Measurements from ENCODE around the gene KRTAP4-6.
"Not testable (repeated sequence)": the region's sequence is repeated elsewhere in the genome, so short reads cannot be mapped to it uniquely, and the experiment has no call there.

The KRTAP4-6 gene

DNA sequence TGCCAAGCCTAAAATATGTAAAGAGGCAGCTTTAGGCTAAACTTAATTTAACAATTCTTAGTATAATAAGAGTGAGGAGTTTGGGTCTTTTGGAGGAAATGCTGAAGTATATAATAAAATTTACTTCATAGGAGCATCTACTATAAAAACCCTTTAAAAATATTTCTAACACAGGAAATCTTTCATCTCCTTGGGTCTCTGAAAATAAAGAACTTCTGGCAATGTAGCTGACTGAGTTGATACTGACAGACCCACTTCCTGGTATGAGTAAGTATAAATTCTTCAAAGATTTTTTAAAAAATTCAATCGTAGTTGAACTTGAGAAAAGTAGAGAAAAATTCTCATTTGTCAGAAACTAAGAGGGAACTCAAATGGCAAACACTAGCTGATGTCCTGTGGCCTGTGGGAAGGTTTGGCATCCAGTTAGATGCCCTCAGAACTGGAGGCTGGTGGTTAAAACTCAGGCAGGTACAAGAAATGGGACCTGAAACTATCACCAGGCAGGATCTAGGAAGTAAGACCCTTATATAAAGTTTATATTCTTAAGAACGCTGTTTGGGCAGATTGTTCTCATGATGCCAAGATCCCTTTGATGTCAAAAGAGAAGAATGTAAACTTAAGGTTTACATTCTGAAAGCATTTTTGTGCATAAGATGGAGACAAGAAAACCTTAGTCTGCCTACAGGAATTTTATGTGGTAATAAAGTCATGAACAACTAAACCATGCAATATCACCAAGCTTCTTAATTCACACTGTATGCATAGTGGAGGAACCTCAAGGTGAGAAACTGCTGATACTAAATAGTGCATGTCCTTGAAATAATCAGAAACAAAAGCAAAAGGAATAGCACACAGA is 6.2 kb downstream of the KRTAP4-6 start:
- DNase-seq (ENCODE audit: low read depth, low spot score) = peak; percentile 70
- Histone ChIP-seq H3K36me3 (ENCODE audit: insufficient read depth, low read length) (no peaks in the 10 kb centered on the region), H3K9me3 (ENCODE audit: low read depth, low read length) (peaks cover 15% of the 10 kb centered on the region; the same call in 1 of the 2 replicates), H3K9ac (ENCODE audit: insufficient read length) (peak overlapping the region; percentile 14), H3K27ac (peak overlapping the region; percentile 64), H3K4me3 (peak overlapping the region; percentile 35)
- TF ChIP-seq EZH2 (IDR thresholded peaks at IDR 0.05) (no peak), POLR2AphosphoS5 (IDR thresholded peaks at IDR 0.05; ENCODE audit: borderline replicate concordance, low read depth, low read length) (no peak; the same call in 1 of the 2 replicates), FOXP2 (optimal IDR thresholded peaks at IDR 0.05; ENCODE audit: control extremely low read depth, extremely low read length, insufficient read depth) (no peak)

DNA sequence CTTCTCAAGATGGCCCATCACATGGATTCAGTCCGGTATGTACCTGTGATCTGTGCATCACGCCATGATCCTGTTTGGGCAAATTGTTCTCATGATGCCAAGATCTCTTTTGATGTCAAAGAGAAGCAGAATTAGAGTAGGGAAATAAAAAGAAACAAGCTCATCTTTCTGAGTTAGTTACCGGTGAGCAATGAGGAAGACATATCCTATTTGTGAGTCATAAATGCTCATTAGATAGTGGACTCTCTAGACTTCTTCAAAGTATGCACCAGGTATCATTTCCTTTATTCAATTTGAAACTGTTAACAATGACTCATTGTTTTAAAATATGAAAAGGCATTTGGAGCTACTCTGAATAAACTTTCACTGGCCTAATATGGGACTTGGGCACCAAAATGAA is 8.4 kb downstream of the KRTAP4-6 start:
- DNase-seq (ENCODE audit: low read depth, low spot score) = no peak
- Histone ChIP-seq H3K9ac (ENCODE audit: insufficient read length) (no peak overlapping the region), H3K36me3 (ENCODE audit: insufficient read depth, low read length) (no peaks in the 10 kb centered on the region), H3K9me3 (ENCODE audit: low read depth, low read length) (peaks cover 3% of the 10 kb centered on the region; the same call in 1 of the 2 replicates), H3K27ac (no peak overlapping the region), H3K4me3 (no peak overlapping the region)
- TF ChIP-seq POLR2AphosphoS5 (IDR thresholded peaks at IDR 0.05; ENCODE audit: borderline replicate concordance, low read depth, low read length) (no peak), FOXP2 (optimal IDR thresholded peaks at IDR 0.05; ENCODE audit: control extremely low read depth, extremely low read length, insufficient read depth) (no peak), EZH2 (IDR thresholded peaks at IDR 0.05) (no peak)

DNA sequence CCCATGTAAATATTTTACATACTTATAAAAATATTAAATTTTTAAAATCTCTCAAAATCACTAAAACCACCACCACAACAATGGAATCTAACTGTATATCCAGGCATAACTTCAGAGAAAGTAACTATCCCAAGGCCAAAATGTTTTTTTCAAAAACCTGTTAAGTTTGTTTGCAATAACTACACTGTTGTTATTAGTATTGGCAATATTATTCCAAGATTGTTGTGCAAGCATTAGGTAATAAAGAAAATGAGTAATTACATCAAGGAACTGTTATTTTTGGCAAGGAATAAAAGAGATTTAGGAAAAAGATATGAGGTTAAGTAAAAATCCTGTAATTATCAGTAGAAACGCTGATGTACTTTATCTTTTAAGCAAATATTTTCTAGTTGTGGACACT is 13.0 kb downstream of the KRTAP4-6 start:
- Histone ChIP-seq H3K9ac (ENCODE audit: insufficient read length) (no peak overlapping the region), H3K27ac (no peak overlapping the region), H3K4me3 (no peak overlapping the region), H3K9me3 (ENCODE audit: low read depth, low read length) (peaks cover 3% of the 10 kb centered on the region; the same call in 1 of the 2 replicates), H3K36me3 (ENCODE audit: insufficient read depth, low read length) (no peaks in the 10 kb centered on the region)
- no peak for TF ChIP-seq POLR2AphosphoS5 (IDR thresholded peaks at IDR 0.05; ENCODE audit: borderline replicate concordance, low read depth, low read length)
- TF ChIP-seq EZH2 (IDR thresholded peaks at IDR 0.05) = no peak
- TF ChIP-seq FOXP2 (optimal IDR thresholded peaks at IDR 0.05; ENCODE audit: control extremely low read depth, extremely low read length, insufficient read depth) = no peak
- no peak for DNase-seq (ENCODE audit: low read depth, low spot score)

DNA sequence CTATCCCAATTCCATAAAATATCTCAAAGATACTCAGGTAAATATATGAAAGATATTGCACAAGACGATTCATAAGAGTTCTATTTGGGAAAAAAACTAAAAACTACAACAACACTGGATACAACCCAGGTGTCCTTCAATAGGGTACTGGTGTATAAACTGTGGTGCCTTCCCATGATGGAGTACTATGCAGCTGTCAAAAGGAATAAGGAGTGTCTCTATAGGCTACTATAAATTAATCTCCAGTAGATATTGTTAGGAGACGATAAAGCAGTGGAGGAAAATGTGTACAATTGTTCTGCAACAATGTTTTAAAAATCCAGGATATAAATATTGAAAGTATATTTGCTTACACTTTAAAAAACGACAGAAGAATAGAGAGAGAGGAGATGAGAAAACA is 13.9 kb downstream of the KRTAP4-6 start:
- Histone ChIP-seq H3K9me3 (ENCODE audit: low read depth, low read length) (peaks cover 3% of the 10 kb centered on the region; the same call in 1 of the 2 replicates), H3K4me3 (no peak overlapping the region), H3K27ac (no peak overlapping the region), H3K36me3 (ENCODE audit: insufficient read depth, low read length) (no peaks in the 10 kb centered on the region), H3K9ac (ENCODE audit: insufficient read length) (no peak overlapping the region)
- TF ChIP-seq EZH2 (IDR thresholded peaks at IDR 0.05) (no peak), POLR2AphosphoS5 (IDR thresholded peaks at IDR 0.05; ENCODE audit: borderline replicate concordance, low read depth, low read length) (no peak), FOXP2 (optimal IDR thresholded peaks at IDR 0.05; ENCODE audit: control extremely low read depth, extremely low read length, insufficient read depth) (no peak)
- no peak for DNase-seq (ENCODE audit: low read depth, low spot score)

DNA sequence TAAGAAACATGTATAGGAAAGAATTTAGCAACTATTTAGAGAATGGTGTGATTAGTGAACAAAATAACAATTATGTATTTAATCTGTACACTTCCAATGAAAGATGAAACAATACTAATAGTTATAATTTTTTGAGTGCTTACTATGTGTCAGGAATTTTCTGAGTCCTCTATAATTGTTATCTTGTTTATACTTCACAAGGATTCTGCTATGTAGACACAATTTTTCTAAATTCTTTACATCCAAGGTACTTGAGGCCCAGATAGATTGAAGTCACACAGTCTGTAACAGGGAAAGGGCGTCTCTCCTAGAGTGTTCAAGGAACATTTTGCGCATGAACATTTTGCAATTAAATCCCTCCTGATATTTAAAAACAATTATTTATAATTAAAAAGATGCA is 15.3 kb downstream of the KRTAP4-6 start:
- Histone ChIP-seq H3K36me3 (ENCODE audit: insufficient read depth, low read length) (no peaks in the 10 kb centered on the region), H3K27ac (no peak overlapping the region), H3K4me3 (no peak overlapping the region), H3K9ac (ENCODE audit: insufficient read length) (no peak overlapping the region), H3K9me3 (ENCODE audit: low read depth, low read length) (peaks cover 3% of the 10 kb centered on the region; the same call in 1 of the 2 replicates)
- TF ChIP-seq POLR2AphosphoS5 (IDR thresholded peaks at IDR 0.05; ENCODE audit: borderline replicate concordance, low read depth, low read length) = no peak
- no peak for TF ChIP-seq EZH2 (IDR thresholded peaks at IDR 0.05)
- no peak for TF ChIP-seq FOXP2 (optimal IDR thresholded peaks at IDR 0.05; ENCODE audit: control extremely low read depth, extremely low read length, insufficient read depth)
- no peak for DNase-seq (ENCODE audit: low read depth, low spot score)

DNA sequence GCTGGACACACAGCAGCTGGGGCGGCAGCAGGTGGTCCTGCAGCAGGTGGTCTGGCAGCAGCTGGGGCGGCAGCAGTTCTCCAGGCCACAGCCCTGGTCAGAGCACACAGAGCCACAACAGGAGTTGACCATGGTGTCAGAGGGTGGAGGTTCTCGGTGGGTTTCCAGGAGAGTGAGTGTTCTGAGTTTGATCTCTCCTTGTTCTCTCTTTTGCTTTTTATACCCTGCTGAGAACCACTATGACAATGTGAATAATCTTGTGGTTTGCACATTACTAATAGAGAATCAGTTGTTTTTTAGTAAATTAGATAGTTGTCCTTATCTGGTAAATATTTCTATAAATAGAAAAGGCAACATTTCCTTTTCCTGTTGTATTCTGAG is 16.4 kb downstream of the KRTAP4-6 start, which contains the start of gene KRTAP4-12:
TSS of gene KRTAP4-12 (minus strand) at position 192 of the 381 bp plus-strand sequence. CDS start at position 132, 60 bp downstream.
- not testable (repeated sequence) for DNase-seq (ENCODE audit: low read depth, low spot score); H3K36me3 ChIP-seq (ENCODE audit: insufficient read depth, low read length); H3K9me3 ChIP-seq (ENCODE audit: low read depth, low read length); H3K4me3 ChIP-seq; H3K9ac ChIP-seq (ENCODE audit: insufficient read length); H3K27ac ChIP-seq

DNA sequence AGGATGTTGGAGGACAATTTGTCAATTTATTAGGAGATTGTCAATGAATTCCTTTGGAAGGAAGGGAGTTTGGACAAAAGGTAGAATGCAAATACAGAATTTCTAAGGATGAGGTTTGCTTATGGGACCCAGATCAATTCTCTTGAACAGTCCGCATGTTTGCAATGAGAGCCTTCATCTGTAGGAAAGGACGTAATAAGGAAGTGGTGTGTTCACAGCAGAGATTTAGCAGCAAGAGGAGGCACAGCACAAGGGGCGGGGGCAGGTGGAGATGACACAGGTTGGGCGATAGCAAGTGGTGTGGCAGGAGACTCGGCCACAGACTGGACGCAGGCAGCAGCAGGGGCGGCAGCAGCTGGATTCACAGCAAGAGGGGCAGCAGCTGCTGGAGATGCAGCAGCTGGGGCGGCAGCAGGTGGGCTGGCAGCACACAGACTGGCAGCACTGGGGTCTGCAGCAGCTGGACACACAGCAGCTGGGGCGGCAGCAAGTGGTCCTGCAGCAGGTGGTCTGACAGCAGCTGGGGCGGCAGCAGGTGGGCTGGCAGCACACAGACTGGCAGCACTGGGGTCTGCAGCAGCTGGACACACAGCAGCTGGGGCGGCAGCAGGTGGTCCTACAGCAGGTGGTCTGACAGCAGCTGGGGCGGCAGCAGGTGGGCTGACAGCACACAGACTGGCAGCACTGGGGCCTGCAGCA is 16.9 kb downstream of the KRTAP4-6 start:
- H3K9ac ChIP-seq (ENCODE audit: insufficient read length); H3K27ac ChIP-seq; H3K36me3 ChIP-seq (ENCODE audit: insufficient read depth, low read length); H3K9me3 ChIP-seq (ENCODE audit: low read depth, low read length); H3K4me3 ChIP-seq; DNase-seq (ENCODE audit: low read depth, low spot score): not testable (repeated sequence)

DNA sequence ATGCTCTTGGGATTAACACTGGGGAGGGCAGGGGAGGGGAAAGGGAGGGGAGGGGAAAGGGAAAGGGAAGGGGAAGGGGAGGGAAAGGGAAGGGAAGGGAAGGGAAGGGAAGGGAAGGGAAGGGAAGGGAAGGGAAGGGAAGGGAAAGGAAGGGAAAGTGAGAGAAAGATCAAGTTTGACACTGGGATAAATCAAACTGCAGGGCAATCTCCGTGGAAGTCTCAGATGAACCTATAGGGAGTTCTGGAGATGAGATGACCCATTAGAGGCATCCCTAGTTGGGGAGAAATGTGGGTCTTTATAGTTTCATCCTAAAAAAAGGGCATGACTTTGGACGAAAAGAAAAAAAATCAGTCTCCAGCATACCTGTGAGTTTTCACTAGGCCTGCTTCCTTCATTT is 18.6 kb downstream of the KRTAP4-6 start:
- H3K9me3 ChIP-seq (ENCODE audit: low read depth, low read length) = peaks cover 3% of the 10 kb centered on the region; the same call in 1 of the 2 replicates
- no peak overlapping the region for H3K9ac ChIP-seq (ENCODE audit: insufficient read length)
- TF ChIP-seq EZH2 (IDR thresholded peaks at IDR 0.05) = no peak
- TF ChIP-seq FOXP2 (optimal IDR thresholded peaks at IDR 0.05; ENCODE audit: control extremely low read depth, extremely low read length, insufficient read depth) = no peak
- TF ChIP-seq POLR2AphosphoS5 (IDR thresholded peaks at IDR 0.05; ENCODE audit: borderline replicate concordance, low read depth, low read length) = no peak
- H3K36me3 ChIP-seq (ENCODE audit: insufficient read depth, low read length) = no peaks in the 10 kb centered on the region
- DNase-seq (ENCODE audit: low read depth, low spot score) = no peak
- H3K27ac ChIP-seq = no peak overlapping the region
- no peak overlapping the region for H3K4me3 ChIP-seq

DNA sequence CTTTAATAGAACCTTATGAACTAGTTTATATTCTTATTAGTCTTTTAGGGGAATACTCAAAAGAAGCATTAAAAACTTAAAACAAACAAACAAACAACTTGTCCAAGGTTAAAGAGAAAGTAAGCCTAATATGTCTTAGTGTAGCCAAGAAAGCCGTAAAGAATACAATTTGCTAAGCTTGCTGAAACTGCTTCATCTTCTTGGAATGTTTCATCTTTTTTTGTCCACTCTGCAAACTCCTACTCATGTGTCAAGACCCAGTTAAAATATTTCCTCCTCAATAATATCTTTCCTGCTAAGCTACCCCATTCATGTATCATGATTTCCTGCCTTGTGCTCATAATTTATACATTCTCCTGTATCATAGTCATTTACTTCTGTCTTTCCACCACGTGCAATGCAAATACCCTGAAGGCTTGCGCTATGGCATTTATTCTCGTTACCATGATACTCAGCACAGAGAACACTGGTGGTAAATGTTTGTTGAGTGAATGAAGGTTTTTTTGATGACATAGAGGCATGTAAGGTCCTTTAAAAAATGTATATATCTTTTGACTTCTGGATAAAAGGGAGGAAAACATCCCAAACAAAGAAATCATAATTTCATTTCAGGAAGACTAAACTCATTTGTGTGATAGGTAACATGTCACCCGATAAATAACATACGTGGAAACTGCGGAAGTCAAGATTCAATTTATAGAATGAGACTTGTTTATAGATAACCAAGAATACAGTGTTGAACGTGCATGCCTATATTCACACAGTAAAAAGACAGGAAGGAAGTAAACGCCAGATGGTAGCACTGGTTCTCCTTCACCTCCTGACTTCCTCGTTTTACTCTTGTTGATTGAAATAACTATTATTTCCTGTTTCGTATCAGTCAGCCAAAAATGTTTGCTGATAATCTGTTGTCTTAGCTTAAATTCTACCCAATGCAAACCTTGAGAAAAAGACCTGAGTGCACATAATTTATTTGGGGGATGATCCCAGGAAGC is 20.4 kb downstream of the KRTAP4-6 start:
- Histone ChIP-seq H3K27ac (peak overlapping the region; percentile 91), H3K4me3 (peak overlapping the region; percentile 36; the same call in 1 of the 2 replicates)
- DNase-seq (ENCODE audit: low read depth, low spot score) = peak; percentile 86
- not testable (repeated sequence) for H3K36me3 ChIP-seq (ENCODE audit: insufficient read depth, low read length); H3K9ac ChIP-seq (ENCODE audit: insufficient read length); H3K9me3 ChIP-seq (ENCODE audit: low read depth, low read length)
